Activated CD4-positive, alpha-beta memory T cell treated with anti-CD3 and anti-CD28 coated beads, Interleukin-2, amount 10 ng/mL, durations not matched to agents 7 days and 5 days (primary cell): ENCODE results near the gene PPP2R2B. TPM values are rescaled to one million over a fixed set of nuclear protein-coding genes. Genes with fewer than 3 reads are reported as not detected.

ENCODE experiments used
- CTCF ChIA-PET: fragments of 350-600 bp; sonication (Branson Sonifier 250); formaldehyde crosslinking; loops from one replicate; lab custom pipeline; 2021; ENCODE audit warnings: antibody characterized with exemption, inconsistent platforms; lab: Charles Lee
- POLR2A ChIA-PET: fragments of 350-600 bp; sonication (Branson Sonifier 250); formaldehyde crosslinking; loops from one replicate; lab custom pipeline; 2021; ENCODE audit warnings: antibody characterized with exemption; lab: Charles Lee
- DNase-seq: peaks from one replicate; pipeline ENCODE4 v3.0.0-alpha.2; 2020
- H3K27ac Mint-ChIP-seq: one replicate; pipeline ENCODE4 v1.8.0; 2021; ENCODE audit warnings: mild to moderate bottlenecking, mixed read lengths
- H3K27me3 Mint-ChIP-seq: one replicate; pipeline ENCODE4 v1.8.0; 2021; ENCODE audit warnings: mixed read lengths
- H3K36me3 Mint-ChIP-seq: one replicate; pipeline ENCODE4 v1.8.0; 2021; ENCODE audit warnings: low read depth, mixed read lengths
- H3K4me1 Mint-ChIP-seq: one replicate; pipeline ENCODE4 v1.8.0; 2021; ENCODE audit warnings: mixed read lengths
- H3K4me3 Mint-ChIP-seq: one replicate; pipeline ENCODE4 v1.8.0; 2021; ENCODE audit warnings: mild to moderate bottlenecking, mixed read lengths
- H3K9me3 Mint-ChIP-seq: one replicate; pipeline ENCODE4 v1.8.0; 2021; ENCODE audit warnings: mixed read lengths
- total RNA-seq, 2 experiments: library from RNA; stranded (reverse); gene quantifications; one replicate each; pipeline ENCODE4 v1.2.3, GENCODE V29; 2021

Gene PPP2R2B
- total RNA-seq, 2 experiments from 2014 or later = 2.7 to 3.1 TPM

DNA sequence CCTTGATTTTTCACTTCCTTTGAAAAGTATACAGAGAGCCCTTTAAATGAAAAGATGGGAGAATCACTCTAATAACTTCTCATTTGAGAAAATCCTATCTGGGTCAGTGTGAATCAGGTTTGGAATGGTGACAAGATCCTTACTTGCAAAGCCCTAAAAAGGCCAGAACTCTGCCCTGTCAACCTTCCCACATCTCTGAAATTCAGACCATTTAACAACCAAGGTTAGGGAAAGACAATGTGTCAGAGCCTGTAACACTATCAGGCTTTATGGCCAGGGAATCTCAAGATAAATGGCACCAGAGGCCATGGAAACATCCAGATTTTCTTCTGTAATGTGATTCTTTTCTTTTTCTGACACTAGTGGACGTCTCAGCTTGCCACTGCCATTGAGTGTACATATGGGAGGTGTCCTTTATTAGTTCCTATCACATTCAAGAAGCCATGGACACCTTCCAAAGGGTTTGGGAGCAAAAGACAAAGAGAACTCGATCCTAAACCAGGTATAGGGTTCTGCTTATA is 196.9 kb downstream of the PPP2R2B start:
- ChIA-PET POLR2A (no interaction called here), CTCF (no interaction called here)
- Mint-ChIP-seq H3K4me3 (no peak overlapping the region), H3K27ac (no peak overlapping the region), H3K36me3 (no peaks in the 10 kb centered on the region), H3K9me3 (no peaks in the 10 kb centered on the region), H3K27me3 (no peaks in the 10 kb centered on the region), H3K4me1 (no peaks in the 10 kb centered on the region)
- DNase-seq = no peak

DNA sequence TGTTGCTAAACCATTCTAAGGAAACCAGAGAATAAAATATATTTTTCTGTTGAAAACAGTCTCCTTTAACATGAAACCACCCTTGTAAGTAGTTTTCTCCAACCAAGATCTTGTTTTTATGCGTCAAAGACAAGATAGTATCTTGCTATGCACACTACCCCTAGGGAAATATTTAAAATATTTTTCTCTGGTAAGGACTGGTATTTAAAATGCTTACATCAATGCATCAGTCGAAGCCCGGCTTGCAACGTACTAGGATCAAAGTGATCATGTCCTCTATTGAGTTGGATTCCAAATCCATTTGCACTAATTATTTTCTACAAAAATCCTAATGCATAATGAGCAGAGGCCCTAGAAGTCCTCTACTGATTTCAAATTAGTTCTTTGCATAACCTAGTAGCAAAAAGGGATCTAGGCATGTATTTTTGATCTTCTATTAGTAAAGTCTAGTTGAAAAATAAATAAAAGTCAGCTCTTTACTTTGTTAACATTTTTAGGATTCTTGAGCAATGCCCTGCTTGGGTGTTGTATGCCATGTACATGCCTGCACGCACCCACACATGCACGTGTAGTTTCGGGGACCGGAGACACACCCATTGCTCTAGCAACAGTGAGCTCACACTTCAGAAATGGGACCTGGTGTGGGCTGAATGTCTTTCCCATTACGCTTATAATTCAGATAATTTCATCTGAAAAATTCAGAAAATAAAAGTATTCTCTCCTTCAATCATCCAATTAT is 197.5 kb downstream of the PPP2R2B start:
- DNase-seq = no peak
- CTCF ChIA-PET = no interaction called here
- Mint-ChIP-seq H3K27ac (no peak overlapping the region), H3K9me3 (no peaks in the 10 kb centered on the region), H3K4me3 (no peak overlapping the region), H3K36me3 (no peaks in the 10 kb centered on the region), H3K27me3 (no peaks in the 10 kb centered on the region), H3K4me1 (no peaks in the 10 kb centered on the region)
- POLR2A ChIA-PET = no interaction called here

DNA sequence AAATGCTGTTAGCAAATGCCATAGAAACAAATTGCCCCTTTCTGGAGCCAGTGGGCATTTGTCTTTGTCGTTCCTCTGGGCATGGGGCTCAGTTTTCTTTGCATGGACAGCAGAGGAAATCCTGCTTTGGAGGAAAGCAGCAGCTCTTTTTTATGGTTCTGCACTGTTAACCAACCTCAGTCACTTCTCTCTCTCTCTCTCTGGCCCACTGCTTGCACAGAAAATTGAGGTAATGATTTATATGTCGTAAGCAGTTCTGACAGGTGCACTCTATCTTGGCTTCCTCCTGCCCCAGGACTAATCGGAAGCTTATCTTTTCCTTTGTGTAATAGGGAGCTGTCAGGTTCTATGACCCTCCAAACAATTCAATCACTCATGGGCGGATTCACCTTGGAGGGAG is 202.9 kb downstream of the PPP2R2B start:
- Mint-ChIP-seq H3K27me3 (no peaks in the 10 kb centered on the region), H3K9me3 (no peaks in the 10 kb centered on the region), H3K36me3 (no peaks in the 10 kb centered on the region), H3K4me3 (no peak overlapping the region), H3K27ac (no peak overlapping the region), H3K4me1 (no peaks in the 10 kb centered on the region)
- POLR2A ChIA-PET = no interaction called here
- DNase-seq = no peak
- CTCF ChIA-PET = interaction anchor here (2.2 kb wide), 1 partner anchor 14 kb away, joined by 7 read pairs; no protein-coding TSS in a partner anchor

DNA sequence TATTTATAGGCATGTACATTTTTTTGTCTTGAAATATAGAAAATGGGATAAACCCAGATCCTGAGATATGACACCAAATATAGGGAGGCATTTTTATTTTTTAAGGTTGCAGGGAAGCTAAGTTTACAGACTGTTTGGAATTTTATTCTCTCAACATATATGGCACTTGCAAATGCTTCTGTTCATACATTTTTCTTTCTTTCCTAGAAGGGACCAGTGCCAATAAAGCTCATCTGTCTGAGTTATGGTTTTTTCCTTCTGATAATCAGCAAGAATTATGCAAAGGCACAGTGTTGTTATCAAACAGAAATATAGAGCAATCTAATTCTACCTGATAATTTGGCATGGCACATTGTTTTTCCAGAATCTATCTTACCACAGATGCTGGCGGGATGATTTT is 205.7 kb downstream of the PPP2R2B start:
- no peak for DNase-seq
- Mint-ChIP-seq H3K36me3 (no peaks in the 10 kb centered on the region), H3K9me3 (no peaks in the 10 kb centered on the region), H3K27ac (no peak overlapping the region), H3K4me3 (no peak overlapping the region), H3K4me1 (no peaks in the 10 kb centered on the region), H3K27me3 (no peaks in the 10 kb centered on the region)
- ChIA-PET CTCF (no interaction called here), POLR2A (no interaction called here)

DNA sequence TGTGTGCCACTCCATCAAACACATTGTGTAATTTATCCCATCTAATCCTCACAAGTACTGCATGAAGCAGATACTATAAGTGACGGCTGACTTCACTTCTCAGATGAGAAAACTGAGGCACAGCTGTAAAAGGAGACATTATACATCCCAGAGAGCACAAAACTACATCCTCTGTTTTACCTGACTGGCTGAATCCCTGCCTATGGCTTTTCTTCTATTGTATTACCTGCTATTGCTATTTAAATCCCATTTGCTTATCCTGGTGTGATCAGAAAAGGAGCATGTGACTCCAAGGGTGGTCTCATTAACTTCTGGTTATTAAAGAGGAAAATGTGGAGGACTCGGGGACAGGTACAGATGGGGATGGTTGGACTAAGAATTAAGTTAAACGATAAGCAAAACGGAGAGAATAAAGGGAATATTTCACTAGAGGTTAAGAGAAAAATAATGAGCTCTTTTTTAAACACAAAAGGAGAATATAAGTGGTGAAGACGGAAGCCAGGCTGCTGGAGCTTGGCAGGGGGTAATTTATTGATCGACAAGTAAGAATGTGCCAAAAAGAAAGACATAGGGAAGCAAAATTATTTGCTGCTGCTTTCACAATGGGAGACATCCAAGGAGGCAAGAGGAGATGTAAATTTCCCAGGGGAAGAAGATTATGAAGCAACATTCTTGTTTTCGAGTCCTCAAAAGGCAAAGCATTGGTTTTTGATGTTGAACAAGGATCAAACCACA is 206.8 kb downstream of the PPP2R2B start:
- Mint-ChIP-seq H3K36me3 (no peaks in the 10 kb centered on the region), H3K27ac (no peak overlapping the region), H3K4me1 (no peaks in the 10 kb centered on the region), H3K4me3 (no peak overlapping the region), H3K27me3 (no peaks in the 10 kb centered on the region), H3K9me3 (no peaks in the 10 kb centered on the region)
- CTCF ChIA-PET = no interaction called here
- POLR2A ChIA-PET = no interaction called here
- no peak for DNase-seq

DNA sequence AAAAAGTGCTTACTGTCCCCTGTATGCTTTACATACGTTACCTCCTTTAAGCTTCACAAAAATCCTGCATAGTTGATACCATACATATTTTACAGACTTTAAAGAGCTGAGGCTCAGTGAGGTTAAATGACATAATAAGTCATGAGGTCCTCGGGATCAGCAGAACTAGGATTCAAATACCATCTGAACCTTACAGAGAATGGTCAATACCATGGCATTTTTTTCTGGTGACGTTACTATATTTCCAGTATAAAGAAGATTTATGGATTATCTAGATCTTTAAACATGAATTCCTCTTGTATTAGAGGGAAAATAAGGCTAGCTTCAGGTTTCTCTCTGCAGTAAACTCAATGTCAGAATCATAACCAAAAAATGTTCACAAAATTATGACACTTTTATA is 208.9 kb downstream of the PPP2R2B start:
- H3K4me1 Mint-ChIP-seq = no peaks in the 10 kb centered on the region
- ChIA-PET POLR2A (no interaction called here), CTCF (no interaction called here)
- H3K27me3 Mint-ChIP-seq = no peaks in the 10 kb centered on the region
- no peak overlapping the region for H3K4me3 Mint-ChIP-seq
- H3K9me3 Mint-ChIP-seq = no peaks in the 10 kb centered on the region
- H3K36me3 Mint-ChIP-seq = no peaks in the 10 kb centered on the region
- H3K27ac Mint-ChIP-seq = no peak overlapping the region
- DNase-seq = no peak

DNA sequence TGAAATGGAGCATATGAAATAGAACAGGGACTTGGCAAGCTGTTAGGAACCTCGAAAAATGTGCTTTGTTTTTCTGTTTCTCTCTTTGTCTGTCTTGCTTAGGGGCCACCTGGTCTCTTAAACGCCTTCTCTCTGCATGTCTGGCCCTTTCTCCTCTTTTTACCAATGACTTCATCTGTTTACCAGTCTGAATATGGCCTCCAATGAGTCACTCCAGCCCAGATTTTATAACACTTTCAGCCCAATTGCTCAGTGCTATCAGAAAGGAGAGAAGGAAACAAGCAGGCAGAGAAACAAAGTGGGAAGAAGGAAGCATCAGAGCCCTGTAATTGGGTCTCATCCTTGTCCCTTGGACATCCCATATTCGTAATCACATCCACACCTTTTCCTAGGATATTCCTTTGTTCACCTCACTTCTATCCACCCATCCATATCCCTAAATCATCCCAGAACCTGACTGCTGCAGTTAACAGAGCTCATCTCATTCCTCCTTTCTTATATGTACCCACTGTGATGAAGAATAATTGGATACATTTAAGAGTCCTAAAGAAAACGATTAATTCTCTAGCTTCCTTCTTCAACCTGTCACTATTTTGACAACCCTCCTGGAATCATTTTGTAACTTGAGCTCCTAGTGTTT is 210.8 kb downstream of the PPP2R2B start:
- H3K4me1 Mint-ChIP-seq = no peaks in the 10 kb centered on the region
- H3K27me3 Mint-ChIP-seq = no peaks in the 10 kb centered on the region
- POLR2A ChIA-PET = no interaction called here
- no peak for DNase-seq
- CTCF ChIA-PET = interaction anchor here (0.6 kb wide), 1 partner anchor 127 kb away, joined by 3 read pairs; no protein-coding TSS in a partner anchor
- no peak overlapping the region for H3K4me3 Mint-ChIP-seq
- no peak overlapping the region for H3K27ac Mint-ChIP-seq
- no peaks in the 10 kb centered on the region for H3K9me3 Mint-ChIP-seq
- H3K36me3 Mint-ChIP-seq = no peaks in the 10 kb centered on the region

DNA sequence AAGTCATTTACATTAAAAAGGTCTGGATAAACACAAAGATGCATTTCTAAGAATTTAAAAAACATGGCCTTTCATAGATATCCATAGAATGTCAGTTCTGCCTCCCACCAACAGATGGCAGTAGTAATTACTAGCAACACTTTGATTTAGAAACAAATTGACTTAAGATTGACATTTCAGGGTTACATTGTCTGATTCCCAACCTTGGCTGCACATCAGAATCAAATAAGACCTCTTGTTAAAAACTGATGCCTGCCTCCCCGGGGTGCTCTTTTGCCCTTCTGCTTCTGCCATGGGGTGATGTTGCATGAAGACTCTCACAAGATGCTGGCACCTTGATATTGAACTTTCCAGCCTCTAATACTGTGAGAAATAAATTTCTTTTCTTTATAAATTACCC is 216.3 kb downstream of the PPP2R2B start:
- Mint-ChIP-seq H3K9me3 (no peaks in the 10 kb centered on the region), H3K4me3 (no peak overlapping the region), H3K27me3 (no peaks in the 10 kb centered on the region), H3K27ac (no peak overlapping the region), H3K36me3 (no peaks in the 10 kb centered on the region), H3K4me1 (no peaks in the 10 kb centered on the region)
- ChIA-PET CTCF (interaction anchor here (0.7 to 3.6 kb wide), 5 partner anchors 13 to 527 kb away, joined by 3 to 36 read pairs (median 3); no protein-coding TSS in a partner anchor), POLR2A (no interaction called here)
- no peak for DNase-seq

DNA sequence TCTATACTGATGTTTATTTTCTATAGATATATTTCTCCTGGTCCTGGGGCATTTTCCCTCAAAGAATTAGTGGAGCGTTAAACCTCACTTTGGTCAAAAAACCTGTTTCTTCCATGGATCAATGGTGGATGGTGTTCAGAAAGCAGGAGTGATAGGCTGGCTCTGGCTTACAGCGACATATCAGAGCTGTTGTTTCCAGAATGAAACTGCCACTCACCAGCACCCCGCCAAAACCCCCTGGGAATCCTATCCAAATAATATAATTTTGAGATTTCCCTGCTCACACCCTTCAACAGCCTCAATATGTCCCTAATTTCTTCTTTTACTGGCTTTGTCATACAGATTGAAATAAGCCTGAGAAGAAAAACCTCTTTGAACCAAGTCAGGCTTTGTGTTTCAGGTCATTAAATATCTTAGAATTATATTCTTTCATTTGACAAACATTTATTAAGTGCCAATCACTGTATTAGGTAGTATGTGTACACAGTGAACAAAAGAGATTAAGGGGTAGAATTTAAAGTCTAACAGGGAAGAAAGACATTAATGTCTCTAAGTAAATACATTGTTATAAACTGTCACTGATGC is 218.1 kb downstream of the PPP2R2B start:
- no peak overlapping the region for H3K4me3 Mint-ChIP-seq
- CTCF ChIA-PET = interaction anchor here (1.4 to 3.6 kb wide), 4 partner anchors 15 to 529 kb away, joined by 4 to 36 read pairs (median 7); no protein-coding TSS in a partner anchor

DNA sequence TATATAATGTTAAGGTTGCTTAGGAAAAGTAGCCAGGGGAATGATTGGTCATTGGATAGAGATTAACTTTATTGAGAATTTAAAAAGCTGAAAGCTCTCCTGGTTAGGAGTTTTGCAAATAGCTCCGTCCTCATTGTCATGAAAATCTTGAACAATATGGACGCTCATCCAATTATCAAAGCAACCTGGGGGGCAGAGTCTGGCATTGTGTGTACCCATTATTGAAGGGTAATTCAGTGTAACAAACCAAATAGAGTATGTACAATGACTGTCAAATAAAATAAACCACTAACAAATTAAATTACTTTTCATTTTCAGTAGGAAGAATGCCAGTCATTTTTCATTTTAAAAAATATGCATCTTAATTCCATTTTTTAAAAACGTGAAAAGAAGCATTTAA is 218.6 kb downstream of the PPP2R2B start:
- Mint-ChIP-seq H3K27ac (no peak overlapping the region), H3K27me3 (no peaks in the 10 kb centered on the region), H3K36me3 (no peaks in the 10 kb centered on the region), H3K4me1 (no peaks in the 10 kb centered on the region), H3K4me3 (no peak overlapping the region), H3K9me3 (no peaks in the 10 kb centered on the region)
- ChIA-PET CTCF (interaction anchor here (1.4 to 1.9 kb wide), 2 partner anchors 306 to 529 kb away, joined by 4 to 7 read pairs; no protein-coding TSS in a partner anchor), POLR2A (no interaction called here)
- DNase-seq = no peak

More for the DNA sequence above, 218.1 kb downstream of the PPP2R2B start:
- POLR2A ChIA-PET = no interaction called here
- no peak overlapping the region for H3K27ac Mint-ChIP-seq
- H3K4me1 Mint-ChIP-seq = no peaks in the 10 kb centered on the region
- DNase-seq = no peak
- no peaks in the 10 kb centered on the region for H3K27me3 Mint-ChIP-seq
- no peaks in the 10 kb centered on the region for H3K9me3 Mint-ChIP-seq
- H3K36me3 Mint-ChIP-seq = no peaks in the 10 kb centered on the region

DNA sequence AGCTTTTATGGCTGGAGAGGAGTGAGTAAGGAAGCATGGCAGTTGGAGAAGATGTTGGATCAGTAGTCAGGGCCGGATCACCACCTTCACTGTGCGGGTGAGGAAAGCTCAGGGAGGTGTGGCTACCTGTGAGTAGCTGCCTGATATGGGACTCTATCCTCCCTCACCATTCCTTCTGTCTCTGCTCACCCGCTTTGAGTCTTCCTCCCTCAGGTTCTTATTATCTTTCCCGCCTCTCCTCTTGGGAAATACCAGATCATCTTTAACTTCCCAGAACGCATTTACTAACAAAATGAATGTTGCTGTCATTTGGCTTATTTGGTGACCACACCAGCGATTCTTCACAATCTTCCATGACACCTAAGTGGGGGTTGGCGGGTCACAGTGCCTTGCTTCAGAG is 221.9 kb downstream of the PPP2R2B start:
- H3K9me3 Mint-ChIP-seq = no peaks in the 10 kb centered on the region
- no peak for DNase-seq
- no peaks in the 10 kb centered on the region for H3K36me3 Mint-ChIP-seq
- no peak overlapping the region for H3K4me3 Mint-ChIP-seq
- H3K27ac Mint-ChIP-seq = no peak overlapping the region
- no peaks in the 10 kb centered on the region for H3K27me3 Mint-ChIP-seq
- H3K4me1 Mint-ChIP-seq = no peaks in the 10 kb centered on the region
- ChIA-PET POLR2A (no interaction called here), CTCF (no interaction called here)

DNA sequence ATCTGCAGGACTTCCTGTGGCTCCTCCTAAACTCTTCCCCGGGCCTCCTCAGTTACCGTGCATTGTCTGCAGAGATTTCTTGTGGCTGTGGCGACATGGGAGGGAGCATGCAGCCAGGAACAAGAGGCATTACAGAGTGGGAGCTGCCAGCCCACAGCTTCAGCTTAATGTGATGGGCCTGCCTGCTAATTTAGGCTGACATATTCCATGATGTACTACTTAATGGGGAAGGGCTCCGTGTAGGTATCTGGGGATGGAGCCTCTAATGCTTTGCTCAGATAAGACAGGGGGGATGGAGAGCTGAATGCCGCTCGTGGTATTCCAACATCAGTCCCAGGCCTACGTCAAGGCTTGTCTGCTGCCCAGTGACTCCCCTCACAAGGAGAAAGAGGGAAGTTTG is 225.0 kb downstream of the PPP2R2B start:
- no peak overlapping the region for H3K4me3 Mint-ChIP-seq
- DNase-seq = no peak
- ChIA-PET CTCF (interaction anchor here (1.2 to 2.0 kb wide), 2 partner anchors 10 to 12 kb away, joined by 3 to 4 read pairs; no protein-coding TSS in a partner anchor), POLR2A (no interaction called here)
- H3K36me3 Mint-ChIP-seq = no peaks in the 10 kb centered on the region
- no peak overlapping the region for H3K27ac Mint-ChIP-seq
- no peaks in the 10 kb centered on the region for H3K9me3 Mint-ChIP-seq
- no peaks in the 10 kb centered on the region for H3K4me1 Mint-ChIP-seq
- no peaks in the 10 kb centered on the region for H3K27me3 Mint-ChIP-seq
